D721Med (cell line): ENCODE measurements around the gene NFASC.

Experiments used
- DNase-seq: peaks from one replicate; pipeline ENCODE4 v3.0.0; 2011; ENCODE audit warnings: low spot score; ENCODE audit not compliant: insufficient read length
- FAIRE-seq: peaks from 2 replicates; lab custom pipeline; 2011; peaks lifted over from hg19 to GRCh38; lab: Jason Lieb, UNC
- TF ChIP-seq, protein P1 (sequence below): IDR thresholded peaks from 2 replicates; pipeline ENCODE4 v1.5.1; 2012; ENCODE audit warnings: mild to moderate bottlenecking, control low read depth; ENCODE audit not compliant: insufficient read depth; ENCODE audit errors: missing control alignments

NFASC gene

DNA sequence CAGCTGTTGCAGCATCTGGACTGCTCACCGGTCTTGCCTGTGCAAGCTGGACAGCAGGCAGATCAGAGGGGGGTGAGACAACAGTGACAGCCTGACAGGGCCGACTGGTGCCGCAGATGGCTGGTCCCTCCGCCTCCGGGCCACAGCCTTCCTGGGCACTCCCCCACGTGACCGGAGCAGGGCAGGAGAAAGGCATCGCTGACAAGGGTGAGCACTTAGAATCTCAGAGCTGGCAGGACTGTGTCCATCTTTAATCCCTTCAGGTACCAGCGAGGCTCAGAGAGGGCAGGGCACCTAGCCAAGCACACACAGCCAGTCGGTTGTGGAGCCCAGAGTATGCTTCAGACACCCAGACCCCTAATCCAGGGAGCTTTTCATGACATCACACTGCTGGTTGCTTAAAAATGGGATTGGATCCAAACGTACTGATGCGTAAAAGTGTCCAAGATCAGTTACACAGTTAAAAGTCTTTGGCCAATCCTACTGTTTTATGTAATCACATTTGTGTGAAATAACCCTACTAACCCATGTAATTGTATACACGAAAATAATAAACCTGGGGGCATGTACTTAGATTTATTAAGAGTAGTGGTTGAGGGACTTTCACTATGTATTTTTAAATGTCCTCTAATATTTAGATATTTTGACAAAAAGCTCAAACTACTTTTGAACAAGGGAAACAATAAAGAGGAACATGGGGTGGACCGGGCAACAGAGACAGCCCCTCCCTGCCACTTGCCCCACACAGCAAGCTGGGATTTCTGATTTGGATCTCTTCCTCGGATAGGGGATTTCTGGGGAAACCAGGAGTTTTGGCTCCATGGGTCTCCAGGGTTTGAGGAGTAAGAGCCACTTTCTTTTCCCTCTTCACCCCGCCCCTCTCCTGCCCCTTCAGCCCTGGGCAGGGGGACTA, 171.6 kb downstream of the NFASC start:
- TF ChIP-seq, protein P1, sequence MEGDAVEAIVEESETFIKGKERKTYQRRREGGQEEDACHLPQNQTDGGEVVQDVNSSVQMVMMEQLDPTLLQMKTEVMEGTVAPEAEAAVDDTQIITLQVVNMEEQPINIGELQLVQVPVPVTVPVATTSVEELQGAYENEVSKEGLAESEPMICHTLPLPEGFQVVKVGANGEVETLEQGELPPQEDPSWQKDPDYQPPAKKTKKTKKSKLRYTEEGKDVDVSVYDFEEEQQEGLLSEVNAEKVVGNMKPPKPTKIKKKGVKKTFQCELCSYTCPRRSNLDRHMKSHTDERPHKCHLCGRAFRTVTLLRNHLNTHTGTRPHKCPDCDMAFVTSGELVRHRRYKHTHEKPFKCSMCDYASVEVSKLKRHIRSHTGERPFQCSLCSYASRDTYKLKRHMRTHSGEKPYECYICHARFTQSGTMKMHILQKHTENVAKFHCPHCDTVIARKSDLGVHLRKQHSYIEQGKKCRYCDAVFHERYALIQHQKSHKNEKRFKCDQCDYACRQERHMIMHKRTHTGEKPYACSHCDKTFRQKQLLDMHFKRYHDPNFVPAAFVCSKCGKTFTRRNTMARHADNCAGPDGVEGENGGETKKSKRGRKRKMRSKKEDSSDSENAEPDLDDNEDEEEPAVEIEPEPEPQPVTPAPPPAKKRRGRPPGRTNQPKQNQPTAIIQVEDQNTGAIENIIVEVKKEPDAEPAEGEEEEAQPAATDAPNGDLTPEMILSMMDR: no peak
- DNase-seq (no peak), FAIRE-seq (no peak)

DNA sequence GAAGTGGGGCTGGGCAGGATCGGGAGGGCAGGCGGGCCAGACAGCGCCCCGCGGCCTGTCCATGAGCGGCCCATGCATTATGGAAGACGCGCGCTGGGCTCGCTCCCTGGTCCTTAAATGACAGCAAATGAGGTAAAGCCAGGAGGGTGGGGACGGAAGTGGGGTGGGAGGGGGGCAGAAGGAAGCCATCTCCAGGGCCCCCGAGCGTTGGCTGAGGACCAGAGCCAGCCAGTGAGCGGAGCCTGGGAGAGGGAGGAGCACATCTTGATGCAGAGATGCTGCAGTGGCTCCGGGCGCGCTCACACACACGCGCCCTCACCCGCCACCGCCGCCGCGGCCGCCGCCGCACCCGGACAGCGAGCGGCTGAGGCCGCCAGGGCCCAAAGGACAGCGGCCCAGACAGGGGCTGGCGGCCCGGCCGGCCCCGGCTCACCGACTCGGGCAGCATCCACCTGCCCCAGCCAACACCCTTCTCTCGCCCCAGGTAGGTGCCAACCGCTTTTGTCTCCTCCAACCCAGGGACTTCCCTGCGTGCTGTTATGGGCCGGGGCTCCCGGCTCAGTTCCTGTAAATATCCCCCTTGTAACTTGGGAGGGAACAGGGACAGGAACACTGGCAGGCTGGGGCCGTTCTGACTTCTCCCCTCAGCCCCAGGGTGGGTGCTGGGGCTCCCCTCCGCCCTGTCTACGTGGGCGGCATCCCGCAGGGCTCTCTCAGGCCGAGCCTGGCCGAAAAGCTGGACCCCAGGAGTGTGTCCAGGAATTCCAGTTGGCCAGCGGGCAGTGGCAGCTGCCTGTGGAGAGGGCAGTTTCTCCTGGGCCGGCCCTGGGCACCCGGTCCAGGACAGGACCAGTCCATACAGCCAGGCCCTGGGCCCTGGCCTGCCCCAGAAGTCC, 172.5 kb downstream of the NFASC start, which contains the start of gene CNTN2:
TSS of gene CNTN2 (plus strand) at position 302 of the 896 bp plus-strand sequence. CDS start 9,974 bp downstream, outside the sequence.
- TF ChIP-seq, protein P1: no peak
- DNase-seq (no peak), FAIRE-seq (no peak)

DNA sequence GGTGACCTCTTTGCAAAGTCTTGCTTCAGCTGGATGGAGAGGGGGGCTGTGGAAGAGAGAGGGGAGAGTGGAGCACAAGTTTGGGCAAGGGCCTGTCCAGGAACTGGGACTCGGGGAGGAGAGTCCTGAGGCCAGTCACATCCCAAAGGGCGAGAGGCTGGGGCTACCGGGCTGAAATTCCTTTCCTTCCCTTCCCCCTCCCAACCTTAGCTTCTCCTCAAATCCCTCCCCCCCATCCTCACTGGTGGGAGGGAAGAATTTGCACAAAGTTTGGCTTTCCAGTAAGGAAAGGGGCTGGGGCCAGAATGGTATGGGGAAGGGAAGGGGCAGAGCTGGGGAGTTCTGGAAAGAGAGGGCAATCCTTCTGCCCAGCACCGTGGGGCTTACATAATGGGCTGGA, 173.2 kb downstream of the NFASC start:
- DNase-seq: no peak
- TF ChIP-seq, protein P1: no peak
- no peak for FAIRE-seq

DNA sequence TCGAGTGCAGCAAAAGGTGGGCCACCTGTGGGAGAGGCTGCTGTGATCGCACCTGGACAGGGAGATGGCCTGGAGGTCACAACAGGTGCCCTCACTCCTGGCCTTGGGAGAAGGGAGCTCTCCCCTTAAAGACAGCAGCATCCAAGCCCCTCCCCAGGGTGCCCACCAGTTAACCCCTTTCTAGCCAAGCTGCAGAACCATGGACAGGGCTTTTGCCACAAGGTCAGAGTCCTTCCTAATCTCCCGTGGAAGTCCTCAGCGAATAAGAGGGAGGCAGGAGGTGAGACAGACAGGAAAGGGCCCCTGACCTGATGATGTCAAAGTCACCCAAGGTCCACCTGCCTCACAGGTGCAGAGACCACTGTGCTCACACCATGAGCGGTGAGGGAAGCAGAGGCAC, 174.1 kb downstream of the NFASC start:
- TF ChIP-seq, protein P1: no peak
- DNase-seq (no peak), FAIRE-seq (no peak)

DNA sequence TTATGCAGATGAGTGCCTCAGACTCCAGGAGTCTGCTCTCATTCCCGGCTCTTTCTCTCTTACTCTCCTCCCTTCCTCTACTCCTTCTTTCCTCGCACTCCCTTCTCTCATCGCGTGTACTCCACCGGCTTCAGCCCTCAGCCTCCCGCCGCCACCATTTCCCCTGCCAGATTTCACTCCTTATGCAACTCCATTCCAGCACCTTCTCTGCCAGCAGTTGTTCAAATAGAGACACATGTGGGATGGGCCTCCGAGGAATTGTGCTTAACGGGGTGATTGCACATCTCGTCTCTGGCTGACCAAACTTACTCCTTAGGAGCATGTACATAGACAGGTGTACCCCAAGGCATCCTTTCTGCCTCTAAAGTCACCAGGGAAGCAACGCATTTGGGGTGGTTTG, 174.5 kb downstream of the NFASC start:
- DNase-seq (no peak), FAIRE-seq (no peak)
- TF ChIP-seq, protein P1: no peak

DNA sequence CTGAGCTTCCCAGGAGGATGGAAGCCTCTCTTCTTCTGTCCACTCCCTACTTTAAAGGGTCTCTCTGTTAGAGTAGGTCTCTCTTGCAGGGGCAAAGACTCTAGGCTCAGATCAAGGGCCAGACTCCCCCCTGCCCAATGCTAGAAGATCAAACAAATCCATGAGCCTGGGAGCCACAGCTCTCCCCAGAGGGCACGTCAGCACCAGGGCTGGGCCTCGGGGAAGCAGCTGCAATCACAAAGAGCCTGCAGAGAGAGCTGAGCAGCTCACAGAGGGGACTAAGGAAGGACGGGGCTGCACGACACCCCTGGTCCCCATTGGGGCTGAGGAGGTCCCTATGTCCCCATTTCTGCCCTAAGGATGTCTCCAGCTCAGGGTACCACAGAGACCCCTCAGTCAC, 176.2 kb downstream of the NFASC start:
- TF ChIP-seq, protein P1: no peak
- no peak for FAIRE-seq
- DNase-seq: no peak
